Measurements from ENCODE around the gene FOXO3. TPM values are rescaled to one million over a fixed set of nuclear protein-coding genes. Genes with fewer than 3 reads are reported as not detected.

The FOXO3 gene
- total RNA-seq, 1 experiment from 2014 or later: 43.8 TPM

DNA sequence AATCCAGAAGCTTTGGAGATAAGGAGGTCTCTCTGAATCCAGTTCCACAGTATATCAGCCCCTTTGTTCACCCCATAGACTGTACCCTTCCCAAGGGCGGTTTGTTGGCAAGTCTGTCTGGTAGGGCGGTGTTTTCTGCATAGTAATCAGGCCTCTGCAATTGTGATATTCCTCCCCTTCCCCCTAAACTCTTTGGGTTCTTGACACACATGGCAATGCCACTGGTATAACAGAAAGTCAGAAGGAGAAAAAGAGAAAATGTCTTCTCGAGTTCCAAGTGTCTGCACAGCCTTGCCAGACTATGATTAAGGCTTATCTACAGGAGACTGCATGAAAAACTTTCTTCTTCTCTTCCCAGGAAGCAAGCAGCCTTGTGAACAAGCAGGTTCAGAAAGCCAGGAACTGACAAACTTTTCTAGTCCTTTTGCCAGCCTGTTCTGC is 45.6 kb downstream of the FOXO3 start:
- in situ Hi-C loops (cut with HindIII; ENCODE audit: low pct_unique_long_range_greater_than_20kb, low sequenced_read_pairs): no loop called here
- H3K27me3 ChIP-seq (ENCODE audit: control insufficient read depth, insufficient read depth, low read length): no peaks in the 10 kb centered on the region
- intact Hi-C loops (cut with micrococcal nuclease; ENCODE audit: unreplicated experiment): no loop called here
- peaks cover 18% of the 10 kb centered on the region for H3K4me1 ChIP-seq (ENCODE audit: control insufficient read depth, insufficient read depth, low read length)
- H3K36me3 ChIP-seq (ENCODE audit: control insufficient read depth, insufficient read depth, low read length): no peaks in the 10 kb centered on the region
- POLR2A ChIA-PET: no interaction called here
- TF ChIP-seq, protein P1, sequence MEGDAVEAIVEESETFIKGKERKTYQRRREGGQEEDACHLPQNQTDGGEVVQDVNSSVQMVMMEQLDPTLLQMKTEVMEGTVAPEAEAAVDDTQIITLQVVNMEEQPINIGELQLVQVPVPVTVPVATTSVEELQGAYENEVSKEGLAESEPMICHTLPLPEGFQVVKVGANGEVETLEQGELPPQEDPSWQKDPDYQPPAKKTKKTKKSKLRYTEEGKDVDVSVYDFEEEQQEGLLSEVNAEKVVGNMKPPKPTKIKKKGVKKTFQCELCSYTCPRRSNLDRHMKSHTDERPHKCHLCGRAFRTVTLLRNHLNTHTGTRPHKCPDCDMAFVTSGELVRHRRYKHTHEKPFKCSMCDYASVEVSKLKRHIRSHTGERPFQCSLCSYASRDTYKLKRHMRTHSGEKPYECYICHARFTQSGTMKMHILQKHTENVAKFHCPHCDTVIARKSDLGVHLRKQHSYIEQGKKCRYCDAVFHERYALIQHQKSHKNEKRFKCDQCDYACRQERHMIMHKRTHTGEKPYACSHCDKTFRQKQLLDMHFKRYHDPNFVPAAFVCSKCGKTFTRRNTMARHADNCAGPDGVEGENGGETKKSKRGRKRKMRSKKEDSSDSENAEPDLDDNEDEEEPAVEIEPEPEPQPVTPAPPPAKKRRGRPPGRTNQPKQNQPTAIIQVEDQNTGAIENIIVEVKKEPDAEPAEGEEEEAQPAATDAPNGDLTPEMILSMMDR (IDR thresholded peaks at IDR 0.05): no peak; the same call in 1 of the 2 replicates
- TF ChIP-seq TCF7L2 (IDR thresholded peaks at IDR 0.05; ENCODE audit: low read depth, low read length) (no peak), POLR2AphosphoS5 (IDR thresholded peaks at IDR 0.05; ENCODE audit: low read depth, low read length) (no peak), SIN3A (IDR thresholded peaks at IDR 0.05; ENCODE audit: borderline replicate concordance, insufficient read depth, low read depth, low read length) (no peak)
- TF ChIP-seq, protein P2, sequence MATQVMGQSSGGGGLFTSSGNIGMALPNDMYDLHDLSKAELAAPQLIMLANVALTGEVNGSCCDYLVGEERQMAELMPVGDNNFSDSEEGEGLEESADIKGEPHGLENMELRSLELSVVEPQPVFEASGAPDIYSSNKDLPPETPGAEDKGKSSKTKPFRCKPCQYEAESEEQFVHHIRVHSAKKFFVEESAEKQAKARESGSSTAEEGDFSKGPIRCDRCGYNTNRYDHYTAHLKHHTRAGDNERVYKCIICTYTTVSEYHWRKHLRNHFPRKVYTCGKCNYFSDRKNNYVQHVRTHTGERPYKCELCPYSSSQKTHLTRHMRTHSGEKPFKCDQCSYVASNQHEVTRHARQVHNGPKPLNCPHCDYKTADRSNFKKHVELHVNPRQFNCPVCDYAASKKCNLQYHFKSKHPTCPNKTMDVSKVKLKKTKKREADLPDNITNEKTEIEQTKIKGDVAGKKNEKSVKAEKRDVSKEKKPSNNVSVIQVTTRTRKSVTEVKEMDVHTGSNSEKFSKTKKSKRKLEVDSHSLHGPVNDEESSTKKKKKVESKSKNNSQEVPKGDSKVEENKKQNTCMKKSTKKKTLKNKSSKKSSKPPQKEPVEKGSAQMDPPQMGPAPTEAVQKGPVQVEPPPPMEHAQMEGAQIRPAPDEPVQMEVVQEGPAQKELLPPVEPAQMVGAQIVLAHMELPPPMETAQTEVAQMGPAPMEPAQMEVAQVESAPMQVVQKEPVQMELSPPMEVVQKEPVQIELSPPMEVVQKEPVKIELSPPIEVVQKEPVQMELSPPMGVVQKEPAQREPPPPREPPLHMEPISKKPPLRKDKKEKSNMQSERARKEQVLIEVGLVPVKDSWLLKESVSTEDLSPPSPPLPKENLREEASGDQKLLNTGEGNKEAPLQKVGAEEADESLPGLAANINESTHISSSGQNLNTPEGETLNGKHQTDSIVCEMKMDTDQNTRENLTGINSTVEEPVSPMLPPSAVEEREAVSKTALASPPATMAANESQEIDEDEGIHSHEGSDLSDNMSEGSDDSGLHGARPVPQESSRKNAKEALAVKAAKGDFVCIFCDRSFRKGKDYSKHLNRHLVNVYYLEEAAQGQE (IDR thresholded peaks at IDR 0.05; ENCODE audit: insufficient read depth in 1 of 2, low read depth in 2 of 2, low read length in 1 of 2): no peak
- no TSS peak for BruUV-seq (replicated peaks)
- ATAC-seq: no peak
- H3K9me3 ChIP-seq (ENCODE audit: control insufficient read depth, insufficient read depth, low read depth, low read length): no peaks in the 10 kb centered on the region
- H3K4me3 ChIP-seq (ENCODE audit: low read depth in 2 of 2, low read length in 2 of 2): no peak overlapping the region
- no peak overlapping the region for H3K27ac ChIP-seq (ENCODE audit: low read length)
- DNase-seq (ENCODE audit: low read depth, low spot score): no peak
- CTCF ChIA-PET: no interaction called here

DNA sequence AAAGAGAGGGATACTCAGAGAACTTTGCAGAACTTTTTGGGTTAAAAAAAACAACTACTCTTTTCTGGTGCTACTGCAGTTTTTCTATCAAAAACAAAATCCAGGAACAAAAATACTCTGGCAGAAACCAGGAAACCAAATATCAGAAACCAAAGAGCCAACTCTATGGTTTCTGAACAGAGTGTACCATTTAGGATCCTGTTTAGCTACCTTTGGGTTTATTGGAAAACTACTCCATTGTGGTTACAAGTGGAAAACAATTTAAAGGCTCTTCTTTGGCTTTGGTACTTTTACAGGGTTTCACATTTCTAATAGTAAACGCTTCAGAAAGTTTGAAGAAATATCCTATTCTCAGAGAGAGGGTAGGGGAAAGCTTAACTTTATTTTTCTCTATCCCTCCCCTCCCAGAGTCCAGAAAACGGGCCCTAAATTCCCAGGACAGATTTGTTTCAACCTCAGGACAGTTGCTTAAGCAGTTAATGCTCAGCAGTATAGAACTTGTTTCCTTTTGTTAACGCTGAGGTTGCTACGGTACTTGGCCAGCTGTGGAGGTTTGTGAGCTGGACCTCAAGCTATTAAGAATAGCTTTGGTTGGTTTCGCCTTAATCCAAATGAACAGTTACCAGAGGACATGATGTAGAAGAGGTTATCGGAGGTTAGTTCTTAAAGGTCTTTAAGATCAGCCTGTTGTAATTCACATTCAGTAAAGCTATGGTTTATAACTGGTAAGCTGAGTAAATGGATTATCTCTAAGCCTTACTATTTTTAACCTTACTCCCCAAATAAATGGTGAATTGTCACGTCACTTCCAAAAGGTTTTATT is 47.9 kb downstream of the FOXO3 start:
- Histone ChIP-seq H3K4me3 (ENCODE audit: low read depth in 2 of 2, low read length in 2 of 2) (no peak overlapping the region), H3K27me3 (ENCODE audit: control insufficient read depth, insufficient read depth, low read length) (no peaks in the 10 kb centered on the region), H3K9me3 (ENCODE audit: control insufficient read depth, insufficient read depth, low read depth, low read length) (no peaks in the 10 kb centered on the region; the same call in 1 of the 2 replicates), H3K4me1 (ENCODE audit: control insufficient read depth, insufficient read depth, low read length) (peaks cover 18% of the 10 kb centered on the region), H3K36me3 (ENCODE audit: control insufficient read depth, insufficient read depth, low read length) (no peaks in the 10 kb centered on the region), H3K27ac (ENCODE audit: low read length) (no peak overlapping the region)
- no peak for TF ChIP-seq SIN3A (IDR thresholded peaks at IDR 0.05; ENCODE audit: borderline replicate concordance, insufficient read depth, low read depth, low read length)
- no peak for TF ChIP-seq POLR2AphosphoS5 (IDR thresholded peaks at IDR 0.05; ENCODE audit: low read depth, low read length)
- TF ChIP-seq, protein P1 (IDR thresholded peaks at IDR 0.05): no peak
- TF ChIP-seq, protein P2 (IDR thresholded peaks at IDR 0.05; ENCODE audit: insufficient read depth in 1 of 2, low read depth in 2 of 2, low read length in 1 of 2): no peak
- TF ChIP-seq TCF7L2 (IDR thresholded peaks at IDR 0.05; ENCODE audit: low read depth, low read length): no peak
- POLR2A ChIA-PET: interaction anchor here (0.6 to 0.7 kb wide), 2 partner anchors 21 to 27 kb away, joined by 3 read pairs; no protein-coding TSS in a partner anchor
- in situ Hi-C loops (cut with HindIII; ENCODE audit: low pct_unique_long_range_greater_than_20kb, low sequenced_read_pairs) (no loop called here), intact Hi-C loops (cut with micrococcal nuclease; ENCODE audit: unreplicated experiment) (no loop called here)
- CTCF ChIA-PET: no interaction called here
- DNase-seq (ENCODE audit: low read depth, low spot score) (no peak), ATAC-seq (0 out of 2 replicates have a peak, but pooled peaks have one; percentile 27)
- BruUV-seq (replicated peaks): no TSS peak
